Measurements from ENCODE around the gene CREBL2.
"Not testable (repeated sequence)": the region's sequence is repeated elsewhere in the genome, so short reads cannot be mapped to it uniquely, and the experiment has no call there.

CREBL2 gene

DNA sequence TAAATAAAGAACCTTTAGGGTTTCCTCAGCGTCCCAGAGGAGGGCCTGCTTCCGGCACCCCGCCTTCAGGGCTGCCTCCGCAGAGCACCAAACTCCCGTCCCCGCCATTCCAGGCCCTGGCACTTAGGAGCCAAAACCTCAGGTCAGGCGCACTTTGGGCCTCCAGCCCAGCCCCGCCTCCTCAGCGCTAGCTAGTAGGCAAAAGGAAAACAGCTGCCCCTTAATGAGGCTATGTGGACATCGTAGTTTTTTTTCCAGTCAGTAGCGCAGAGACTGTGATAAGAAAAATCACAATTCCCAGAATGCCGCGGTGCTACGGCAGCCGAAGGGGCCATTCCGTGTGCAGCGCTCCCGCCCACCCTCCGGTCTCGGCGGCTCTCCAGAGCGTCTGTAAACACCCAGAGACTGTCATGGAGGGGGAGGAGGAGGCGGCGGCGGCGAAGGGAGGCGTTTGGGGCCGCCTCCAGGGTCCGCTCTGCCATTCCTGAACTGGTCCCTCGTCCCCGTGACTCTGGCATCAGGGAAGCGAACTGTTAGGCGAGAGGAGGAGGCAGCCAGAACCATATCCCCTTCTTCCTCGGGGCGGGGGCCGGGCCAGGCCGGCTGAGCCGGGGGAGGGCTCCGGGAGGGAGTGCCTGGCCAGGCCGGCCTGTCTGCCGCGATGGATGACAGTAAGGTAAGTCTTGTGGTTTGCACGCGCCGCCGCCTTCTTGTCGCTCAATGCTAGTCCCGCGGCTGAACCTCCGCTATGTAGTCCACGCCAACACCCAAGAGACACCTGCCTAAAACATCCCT is at the start of gene CREBL2:
Gene CREBL2, plus strand, starts transcription at position 365 of the 795 bp plus-strand sequence. Its CDS starts 297 bp downstream, at position 662.
- Mint-ChIP-seq H3K27me3 (no peaks in the 10 kb centered on the region), H3K4me3 (peak within 1 kb of the TSS; percentile 97), H3K4me1 (peaks cover 51% of the 10 kb centered on the region), H3K9me3 (no peaks in the 10 kb centered on the region), H3K27ac (peak within 1 kb of the TSS; percentile 97), H3K36me3 (peaks cover 3% of the 10 kb centered on the region)
- peak; percentile 95 for ATAC-seq

DNA sequence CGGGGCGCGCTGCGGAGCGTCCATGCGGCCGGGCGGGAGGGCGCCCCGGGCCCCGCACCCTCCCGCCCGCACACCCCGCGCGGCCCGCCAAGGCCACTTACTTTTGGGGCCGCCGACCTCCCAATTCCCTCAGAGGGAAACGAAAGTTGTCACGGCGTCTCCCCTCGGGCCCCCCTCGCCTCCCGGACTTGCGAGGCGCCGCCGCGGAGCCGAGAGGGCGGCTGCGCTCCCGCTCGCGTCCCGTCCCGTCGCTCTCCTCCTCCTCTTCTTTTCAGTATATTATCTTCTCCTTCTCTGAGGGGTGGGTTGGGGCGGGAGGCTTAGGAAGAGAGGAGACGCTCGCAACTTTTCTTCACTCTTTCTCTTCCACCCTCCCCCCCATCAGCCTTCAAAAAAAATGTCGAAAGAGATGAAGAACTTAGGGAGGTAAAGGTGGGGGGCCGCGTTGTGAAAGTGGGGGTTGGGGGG is 49.6 kb upstream of the CREBL2 start:
- H3K27ac Mint-ChIP-seq = peak overlapping the region; percentile 87
- H3K36me3 Mint-ChIP-seq = no peaks in the 10 kb centered on the region
- H3K4me3 Mint-ChIP-seq = peak overlapping the region; percentile 86
- H3K9me3 Mint-ChIP-seq = peaks cover 2% of the 10 kb centered on the region
- H3K4me1 Mint-ChIP-seq = peaks cover 13% of the 10 kb centered on the region
- ATAC-seq = no peak
- peaks cover 7% of the 10 kb centered on the region for H3K27me3 Mint-ChIP-seq

DNA sequence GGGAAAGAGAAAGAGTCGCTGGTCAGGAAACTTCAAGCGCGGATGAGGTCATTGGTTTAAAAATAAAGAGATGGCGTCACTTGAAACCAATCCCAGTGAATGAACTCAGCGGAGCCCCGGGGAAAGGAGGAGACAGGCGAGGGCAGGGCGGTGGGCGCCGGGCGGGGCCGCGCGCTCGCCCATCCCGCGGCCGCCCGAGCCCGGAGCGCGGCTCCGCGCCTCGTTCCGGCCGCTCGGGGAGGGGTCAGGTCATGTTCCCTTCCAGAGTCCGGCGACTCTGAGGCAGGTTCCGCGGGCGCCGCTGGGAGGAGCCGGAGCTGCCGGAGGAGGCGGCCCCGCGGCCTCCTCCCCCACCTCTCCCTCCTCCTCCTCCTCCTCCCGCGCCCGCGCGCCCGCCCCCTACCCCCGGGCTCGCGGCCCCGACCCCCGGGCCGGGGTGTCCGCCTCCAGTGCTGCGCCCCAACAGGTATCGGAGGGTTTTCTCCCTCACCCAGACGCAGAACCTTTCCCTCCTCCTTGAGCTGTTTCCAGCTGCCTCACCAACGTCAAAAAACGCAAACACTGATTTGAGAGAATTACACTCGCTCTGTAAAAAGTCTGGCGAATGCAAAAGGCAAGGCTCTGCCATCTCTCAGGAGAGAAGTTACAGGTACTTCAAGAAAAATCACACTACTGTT is 49.0 kb upstream of the CREBL2 start, which contains the start of gene DUSP16:
Gene DUSP16, minus strand, starts transcription at position 279 of the 677 bp plus-strand sequence. CDS start 41,765 bp downstream, outside the sequence.
- Mint-ChIP-seq H3K9me3 (peaks cover 2% of the 10 kb centered on the region), H3K4me1 (peaks cover 13% of the 10 kb centered on the region), H3K27ac (peak within 1 kb of the TSS; percentile 87), H3K36me3 (no peaks in the 10 kb centered on the region), H3K4me3 (peak within 1 kb of the TSS; percentile 86), H3K27me3 (peaks cover 7% of the 10 kb centered on the region)
- peak; percentile 84 for ATAC-seq

GRCh38 chr12:12563290-12563928 is 48.3 kb upstream of the CREBL2 start:
- H3K36me3 Mint-ChIP-seq = no peaks in the 10 kb centered on the region
- peaks cover 13% of the 10 kb centered on the region for H3K4me1 Mint-ChIP-seq
- peaks cover 2% of the 10 kb centered on the region for H3K9me3 Mint-ChIP-seq
- peak overlapping the region; percentile 87 for H3K27ac Mint-ChIP-seq
- peaks cover 7% of the 10 kb centered on the region for H3K27me3 Mint-ChIP-seq
- peak overlapping the region; percentile 78 for H3K4me3 Mint-ChIP-seq
- ATAC-seq = no peak

DNA sequence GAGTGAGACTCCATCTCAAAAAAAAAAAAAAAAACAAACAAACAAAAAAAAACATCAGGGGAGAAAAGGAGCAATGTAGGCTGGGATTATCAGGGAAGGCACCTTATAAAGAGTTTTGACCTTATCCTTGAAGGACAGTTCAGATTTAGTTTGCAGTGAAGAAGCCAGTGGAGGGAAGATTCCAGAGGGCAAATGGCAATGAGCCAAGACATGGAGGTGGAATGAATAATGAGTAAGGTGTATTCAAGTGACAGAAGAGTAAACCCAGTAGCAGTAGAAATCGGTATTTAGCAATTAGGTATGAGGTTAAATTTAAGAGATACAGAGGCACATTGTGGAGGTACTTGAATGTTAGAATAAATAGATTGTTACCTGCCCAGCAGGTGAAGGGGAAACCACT is 46.8 kb upstream of the CREBL2 start:
- H3K36me3 Mint-ChIP-seq = no peaks in the 10 kb centered on the region
- no peak overlapping the region for H3K4me3 Mint-ChIP-seq
- H3K27ac Mint-ChIP-seq = no peak overlapping the region
- peaks cover 2% of the 10 kb centered on the region for H3K9me3 Mint-ChIP-seq
- H3K27me3 Mint-ChIP-seq = peaks cover 3% of the 10 kb centered on the region
- no peak for ATAC-seq
- peaks cover 13% of the 10 kb centered on the region for H3K4me1 Mint-ChIP-seq

DNA sequence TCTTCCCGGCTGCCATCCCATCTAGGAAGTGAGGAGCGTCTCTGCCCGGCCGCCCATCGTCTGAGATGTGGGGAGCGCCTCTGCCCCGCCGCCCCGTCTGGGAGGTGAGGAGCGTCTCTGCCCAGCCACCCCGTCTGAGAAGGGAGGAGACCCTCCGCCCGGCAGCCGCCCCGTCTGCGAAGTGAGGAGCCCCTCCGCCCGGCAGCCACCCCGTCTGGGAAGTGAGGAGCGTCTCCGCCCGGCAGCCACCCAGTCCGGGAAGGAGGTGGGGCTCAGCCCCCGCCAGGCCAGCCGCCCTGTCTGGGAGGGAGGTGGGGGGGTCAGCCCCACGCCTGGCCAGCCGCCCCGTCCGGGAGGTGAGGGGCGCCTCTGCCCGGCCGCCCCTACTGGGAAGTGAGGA is 45.7 kb upstream of the CREBL2 start:
- H3K4me3 Mint-ChIP-seq, H3K4me1 Mint-ChIP-seq, H3K9me3 Mint-ChIP-seq, H3K36me3 Mint-ChIP-seq, ATAC-seq, H3K27ac Mint-ChIP-seq, H3K27me3 Mint-ChIP-seq: not testable (repeated sequence)

GRCh38 chr12:12572659-12573058 is 39.0 kb upstream of the CREBL2 start:
- Mint-ChIP-seq H3K36me3 (no peaks in the 10 kb centered on the region), H3K27ac (no peak overlapping the region), H3K4me3 (no peak overlapping the region), H3K27me3 (no peaks in the 10 kb centered on the region), H3K4me1 (no peaks in the 10 kb centered on the region), H3K9me3 (no peaks in the 10 kb centered on the region)
- ATAC-seq = no peak

DNA sequence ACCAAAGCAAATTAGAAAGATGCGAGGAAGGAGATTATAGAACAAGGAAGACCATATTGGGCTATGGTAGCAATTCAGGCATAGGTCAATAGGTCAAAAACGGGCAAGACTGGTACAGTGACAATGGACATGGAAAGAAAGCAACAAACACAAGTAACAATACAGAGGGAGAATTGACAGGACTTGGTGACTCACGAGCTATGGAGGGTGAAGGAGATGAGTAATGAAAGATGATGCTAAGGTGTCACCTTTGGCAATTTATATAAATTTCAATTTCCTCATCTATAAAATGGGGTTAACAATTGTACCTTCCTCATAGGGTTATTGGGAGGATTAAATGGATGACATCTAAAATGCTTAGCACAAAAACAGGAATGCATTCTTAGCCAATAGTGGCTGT is 33.9 kb upstream of the CREBL2 start:
- Mint-ChIP-seq H3K9me3 (no peaks in the 10 kb centered on the region), H3K36me3 (no peaks in the 10 kb centered on the region), H3K4me3 (no peak overlapping the region), H3K27me3 (no peaks in the 10 kb centered on the region), H3K27ac (no peak overlapping the region), H3K4me1 (peaks cover 9% of the 10 kb centered on the region)
- ATAC-seq = no peak

GRCh38 chr12:12580716-12581115 is 31.0 kb upstream of the CREBL2 start:
- not testable (repeated sequence) for H3K36me3 Mint-ChIP-seq, H3K9me3 Mint-ChIP-seq, ATAC-seq, H3K27ac Mint-ChIP-seq, H3K27me3 Mint-ChIP-seq, H3K4me3 Mint-ChIP-seq
- H3K4me1 Mint-ChIP-seq = peaks cover 20% of the 10 kb centered on the region

GRCh38 chr12:12582193-12582881 is 29.3 kb upstream of the CREBL2 start:
- H3K27me3 Mint-ChIP-seq = peaks cover 5% of the 10 kb centered on the region
- peaks cover 8% of the 10 kb centered on the region for H3K36me3 Mint-ChIP-seq
- H3K9me3 Mint-ChIP-seq = peaks cover 6% of the 10 kb centered on the region
- peak; percentile 66 for ATAC-seq
- peak overlapping the region; percentile 74 for H3K27ac Mint-ChIP-seq
- H3K4me3 Mint-ChIP-seq = no peak overlapping the region
- peaks cover 25% of the 10 kb centered on the region for H3K4me1 Mint-ChIP-seq

DNA sequence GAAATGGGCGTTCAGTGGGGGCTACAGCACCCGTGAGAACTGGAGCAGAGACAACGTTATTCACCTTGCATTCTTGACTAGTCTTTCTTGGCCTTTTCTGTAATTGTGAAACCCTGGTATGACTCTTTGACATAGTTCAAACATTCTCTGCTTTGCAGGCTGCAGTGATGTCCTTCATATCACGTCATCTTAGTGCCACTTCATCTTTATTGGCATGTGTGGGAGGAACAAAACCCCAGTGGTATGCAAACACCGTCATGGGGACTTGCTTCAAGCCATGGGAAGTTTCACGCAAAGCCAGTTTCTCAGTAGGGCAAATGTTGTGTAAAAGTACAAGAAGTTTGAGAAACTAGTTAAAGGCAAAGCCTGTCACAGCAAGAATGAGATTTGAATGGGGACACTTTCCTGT is 28.8 kb upstream of the CREBL2 start:
- Mint-ChIP-seq H3K27ac (peak overlapping the region; percentile 74), H3K36me3 (peaks cover 8% of the 10 kb centered on the region), H3K27me3 (peaks cover 9% of the 10 kb centered on the region), H3K4me3 (no peak overlapping the region), H3K4me1 (peaks cover 25% of the 10 kb centered on the region), H3K9me3 (peaks cover 6% of the 10 kb centered on the region)
- ATAC-seq = peak; percentile 94

- peaks cover 25% of the 10 kb centered on the region for H3K4me1 Mint-ChIP-seq
- no peak overlapping the region for H3K4me3 Mint-ChIP-seq
- H3K9me3 Mint-ChIP-seq = peaks cover 6% of the 10 kb centered on the region
- peaks cover 8% of the 10 kb centered on the region for H3K36me3 Mint-ChIP-seq
- H3K27ac Mint-ChIP-seq = peak overlapping the region; percentile 74
- peaks cover 16% of the 10 kb centered on the region for H3K27me3 Mint-ChIP-seq
- no peak for ATAC-seq
Measured at GRCh38 chr12:12583510-12584178, 28.0 kb upstream of the CREBL2 start.

- ATAC-seq = no peak
- Mint-ChIP-seq H3K4me1 (peaks cover 25% of the 10 kb centered on the region), H3K9me3 (peaks cover 18% of the 10 kb centered on the region), H3K27ac (peak overlapping the region; percentile 23), H3K27me3 (peaks cover 33% of the 10 kb centered on the region), H3K4me3 (no peak overlapping the region), H3K36me3 (peaks cover 8% of the 10 kb centered on the region)
Measured at GRCh38 chr12:12585115-12585863, 26.4 kb upstream of the CREBL2 start.

All from stimulated activated memory B cell treated with anti-CD40 and anti-IgM and Interleukin-4, amounts not matched to agents 10 μg/mL and 1 μg/mL and 100 μg/mL, for 72 hours (primary cell).